GM19239 (cell line): ENCODE measurements around the gene MIOS.

ENCODE experiments used
- DNase-seq: peaks from one replicate; pipeline ENCODE4 v3.0.0; 2011; ENCODE audit warnings: low spot score; ENCODE audit not compliant: insufficient read length
- FAIRE-seq: peaks from 2 replicates; lab custom pipeline; 2011; peaks lifted over from hg19 to GRCh38; lab: Jason Lieb, UNC

The MIOS gene

DNA sequence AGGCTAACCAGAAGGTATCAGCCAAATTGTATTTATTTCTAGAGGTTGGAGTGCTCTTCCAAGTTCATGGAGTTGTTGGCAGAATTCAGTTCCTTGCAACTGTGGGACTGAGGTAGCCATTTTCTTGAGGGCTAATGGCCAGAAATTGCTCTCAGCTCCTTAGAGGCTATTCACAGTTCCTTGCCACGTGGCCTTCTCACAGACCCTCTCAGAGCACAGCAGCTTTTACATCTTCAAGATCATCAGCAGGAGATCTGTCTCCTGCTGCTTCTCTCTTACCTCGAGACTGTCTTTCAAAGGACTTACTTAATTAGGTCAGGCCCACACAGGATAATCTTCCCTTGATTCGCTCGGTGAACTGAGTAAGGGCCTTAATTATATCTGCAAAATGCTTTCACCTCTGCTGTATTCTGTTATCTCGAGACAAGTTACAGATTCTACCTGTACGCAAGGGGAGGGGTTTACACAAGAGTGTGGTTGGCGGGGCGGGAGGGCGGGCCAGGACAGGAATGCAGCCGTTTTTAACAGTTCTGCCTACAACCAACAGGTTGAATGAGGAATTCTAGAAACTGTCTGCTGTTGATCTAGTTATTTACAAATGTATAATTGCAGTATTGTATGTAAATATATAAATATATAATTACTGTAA is 15.0 kb downstream of the MIOS start:
- DNase-seq: no peak
- peak; percentile 44 for FAIRE-seq

DNA sequence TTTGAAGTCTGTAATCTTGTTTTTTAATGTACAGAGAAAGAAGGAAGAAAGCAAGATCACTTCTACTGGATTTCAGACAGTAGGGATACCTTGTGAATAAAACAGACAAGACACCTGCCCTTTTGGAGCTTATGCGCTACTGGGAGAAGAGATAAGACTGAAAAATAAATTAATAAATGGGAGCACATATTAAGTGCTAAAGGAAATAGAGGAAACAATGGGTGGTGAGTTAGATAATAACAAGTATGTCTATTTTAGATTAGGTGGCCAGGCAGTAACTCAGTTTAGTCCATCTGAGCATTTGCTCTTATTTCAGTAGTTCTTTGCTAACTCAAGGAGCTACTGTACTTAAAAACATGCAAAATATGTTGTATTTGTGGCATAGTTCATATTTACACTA is 15.9 kb downstream of the MIOS start:
- DNase-seq: no peak
- FAIRE-seq: no peak

DNA sequence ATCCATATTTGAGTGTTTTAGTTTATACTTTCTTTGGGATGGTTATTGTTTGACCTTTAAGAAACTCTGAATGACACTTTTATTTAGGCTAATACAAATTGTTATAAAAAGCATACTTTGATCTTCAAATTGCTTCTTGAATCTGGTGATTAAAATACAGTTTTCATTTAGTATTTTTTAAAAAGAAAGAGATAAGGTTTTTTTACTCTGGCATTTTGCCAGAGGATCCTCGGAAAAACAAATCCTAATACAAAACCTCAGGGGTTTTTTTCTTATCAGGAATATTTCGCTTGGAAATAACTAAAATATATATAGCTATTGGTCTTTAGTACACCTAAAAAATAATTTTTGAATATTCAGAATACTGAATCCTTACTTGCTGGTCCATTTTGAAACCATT is 17.0 kb downstream of the MIOS start:
- no peak for DNase-seq
- no peak for FAIRE-seq

DNA sequence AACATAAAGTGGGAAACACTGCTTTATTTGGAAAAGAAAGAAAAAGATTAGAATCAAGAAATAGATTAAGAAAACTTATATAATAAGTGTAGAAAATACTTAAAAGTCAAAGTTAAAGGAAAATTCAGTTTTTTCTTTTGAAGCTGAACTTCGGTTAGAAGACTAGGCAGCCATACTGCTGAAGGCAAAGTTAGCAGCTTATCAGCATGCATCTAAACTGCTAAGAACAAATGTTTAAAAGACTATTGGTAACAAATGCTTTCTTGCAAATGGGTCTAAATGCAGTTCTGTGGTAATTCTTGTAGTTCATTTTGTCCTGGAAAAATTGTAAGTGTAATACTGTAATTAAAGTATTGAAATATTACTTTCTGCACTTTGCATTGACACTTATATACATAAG is 18.0 kb downstream of the MIOS start:
- DNase-seq (no peak), FAIRE-seq (no peak)

DNA sequence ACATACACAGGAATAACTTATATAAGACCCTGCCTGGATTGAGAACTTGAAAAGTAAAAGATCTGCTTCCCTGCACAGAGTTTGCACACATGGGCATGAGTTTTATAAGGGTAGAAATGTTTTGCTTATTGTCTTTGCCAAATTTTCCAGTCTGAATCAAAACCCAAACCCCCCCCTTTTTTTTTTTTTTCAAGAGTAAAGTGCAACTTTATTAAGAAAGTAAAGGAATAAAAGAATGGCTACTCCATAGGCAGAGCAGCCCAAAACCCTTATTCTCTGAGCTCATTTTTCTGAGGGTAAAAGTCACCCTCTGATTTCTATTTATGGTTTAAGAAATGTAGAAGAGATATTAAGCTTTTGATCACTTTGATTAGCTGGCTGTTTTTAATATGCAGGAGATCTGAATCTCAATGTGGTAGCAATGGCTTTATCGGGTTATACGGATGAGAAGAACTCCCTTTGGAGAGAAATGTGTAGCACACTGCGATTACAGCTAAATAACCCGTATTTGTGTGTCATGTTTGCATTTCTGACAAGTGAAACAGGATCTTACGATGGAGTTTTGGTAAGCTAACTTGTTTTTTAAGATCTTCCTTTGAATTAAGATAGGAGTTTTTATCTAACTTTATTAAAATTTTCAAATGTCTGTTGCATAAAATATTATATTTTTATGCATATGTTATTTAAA is 18.7 kb downstream of the MIOS start:
- DNase-seq: no peak
- FAIRE-seq: no peak

DNA sequence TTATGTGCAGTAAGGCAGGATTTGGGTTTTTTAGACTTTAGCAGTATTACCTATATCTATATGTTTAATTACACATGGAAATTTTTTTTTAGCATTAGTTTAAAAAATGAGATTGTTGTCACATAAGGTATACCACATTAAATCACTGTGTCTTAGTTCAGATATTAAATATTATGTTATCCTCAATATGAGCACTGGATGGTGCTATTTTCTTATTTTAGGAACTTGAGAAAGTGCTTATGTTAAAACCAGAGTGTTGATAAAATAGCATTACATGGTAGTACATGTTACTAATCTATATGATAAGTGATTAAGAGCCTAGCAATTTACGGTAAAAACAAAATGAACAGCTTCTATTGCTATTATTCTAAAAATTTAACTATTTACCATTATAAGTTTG is 28.8 kb downstream of the MIOS start:
- FAIRE-seq (peak; percentile 65), DNase-seq (no peak)

DNA sequence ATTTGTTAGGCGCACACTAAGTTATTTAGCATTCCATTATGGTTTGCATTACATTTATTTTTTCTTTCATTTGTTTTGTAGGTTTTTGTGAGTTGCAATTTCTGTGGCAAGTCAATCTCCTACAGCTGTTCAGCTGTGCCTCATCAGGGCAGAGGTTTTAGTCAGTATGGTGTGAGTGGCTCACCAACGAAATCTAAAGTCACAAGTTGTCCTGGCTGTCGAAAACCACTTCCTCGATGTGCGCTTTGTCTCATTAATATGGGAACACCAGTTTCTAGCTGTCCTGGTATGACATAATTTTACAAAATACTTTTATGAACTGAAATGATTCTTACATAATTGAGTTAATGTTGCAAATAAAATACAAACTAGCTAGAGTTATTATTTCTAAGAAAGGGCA is 29.5 kb downstream of the MIOS start:
- FAIRE-seq (no peak), DNase-seq (no peak)

DNA sequence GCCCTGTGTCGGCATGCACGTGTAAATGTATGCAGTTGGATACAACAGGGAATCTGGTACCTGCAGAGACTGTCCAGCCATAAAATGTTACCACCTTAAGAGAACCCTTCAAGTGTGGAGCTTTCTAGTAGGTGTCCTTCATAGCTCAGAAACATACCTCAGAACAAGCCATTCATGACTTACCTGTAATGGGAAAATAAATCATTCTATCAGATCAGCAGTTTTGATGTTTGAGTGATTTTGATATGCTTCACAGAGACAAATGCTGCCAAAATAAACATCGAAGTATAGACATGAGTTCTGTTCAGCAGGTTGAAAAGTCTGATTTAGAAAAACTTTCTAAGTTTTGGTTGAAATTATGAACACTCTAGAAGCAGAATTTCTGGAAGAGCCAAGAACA is 40.3 kb downstream of the MIOS start:
- DNase-seq: no peak

DNA sequence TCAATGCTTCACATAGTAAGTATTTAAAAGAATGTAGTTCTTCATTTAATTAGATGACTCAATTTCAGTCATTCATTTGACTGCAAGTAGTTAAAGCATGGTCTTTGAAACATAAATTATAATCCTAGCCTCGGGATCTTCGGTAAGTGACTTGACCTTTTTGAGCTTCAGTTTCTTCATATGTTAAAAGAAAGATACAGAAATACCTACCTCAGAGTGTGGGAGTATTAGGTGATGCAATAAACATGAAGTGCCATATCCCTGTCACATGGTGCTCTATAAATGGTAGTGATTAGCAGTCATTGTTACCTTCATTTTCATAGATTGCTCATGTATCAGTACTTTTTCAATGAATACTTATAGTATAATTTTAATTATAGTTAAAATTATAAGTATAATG is 42.6 kb downstream of the MIOS start:
- no peak for FAIRE-seq
- DNase-seq: no peak

More for the DNA sequence above, 40.3 kb downstream of the MIOS start:
- FAIRE-seq: no peak

DNA sequence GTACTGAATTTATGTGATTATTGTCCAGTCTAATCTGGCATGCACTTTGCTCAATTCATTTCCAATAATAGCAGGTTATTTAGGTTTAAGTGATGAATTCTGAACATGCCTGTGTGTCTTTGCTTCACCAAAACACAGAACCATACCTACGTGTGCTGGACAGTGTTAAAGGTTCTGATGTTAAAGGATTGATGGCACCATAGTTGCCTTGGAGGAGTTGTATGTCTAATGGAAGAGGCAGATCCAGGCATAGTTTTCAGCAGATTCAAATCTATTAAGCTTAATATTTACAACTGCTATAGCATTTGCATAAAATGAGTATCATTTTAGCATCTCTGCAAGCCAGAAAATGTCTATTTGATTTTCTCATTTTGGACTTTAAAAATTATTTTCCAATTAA is 45.8 kb downstream of the MIOS start:
- DNase-seq: no peak
- no peak for FAIRE-seq

DNA sequence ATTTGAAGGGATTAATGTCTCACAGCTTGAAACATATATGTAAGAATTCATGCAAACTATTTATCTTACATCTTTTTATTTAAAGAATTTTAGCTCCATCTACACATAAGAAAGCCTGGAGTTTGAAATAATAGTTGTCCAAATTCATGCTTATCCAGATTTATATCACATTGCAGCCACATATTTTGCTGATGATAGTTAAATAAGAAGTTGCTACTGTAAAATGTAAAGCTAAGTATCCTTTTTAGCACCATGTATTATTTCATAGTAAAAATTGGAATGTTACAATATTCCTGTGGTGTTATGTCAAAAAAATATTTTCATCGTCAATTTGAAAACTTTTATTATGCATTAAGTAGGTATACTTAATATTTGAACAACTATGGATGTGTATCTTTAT is 46.5 kb downstream of the MIOS start:
- FAIRE-seq: no peak

DNA sequence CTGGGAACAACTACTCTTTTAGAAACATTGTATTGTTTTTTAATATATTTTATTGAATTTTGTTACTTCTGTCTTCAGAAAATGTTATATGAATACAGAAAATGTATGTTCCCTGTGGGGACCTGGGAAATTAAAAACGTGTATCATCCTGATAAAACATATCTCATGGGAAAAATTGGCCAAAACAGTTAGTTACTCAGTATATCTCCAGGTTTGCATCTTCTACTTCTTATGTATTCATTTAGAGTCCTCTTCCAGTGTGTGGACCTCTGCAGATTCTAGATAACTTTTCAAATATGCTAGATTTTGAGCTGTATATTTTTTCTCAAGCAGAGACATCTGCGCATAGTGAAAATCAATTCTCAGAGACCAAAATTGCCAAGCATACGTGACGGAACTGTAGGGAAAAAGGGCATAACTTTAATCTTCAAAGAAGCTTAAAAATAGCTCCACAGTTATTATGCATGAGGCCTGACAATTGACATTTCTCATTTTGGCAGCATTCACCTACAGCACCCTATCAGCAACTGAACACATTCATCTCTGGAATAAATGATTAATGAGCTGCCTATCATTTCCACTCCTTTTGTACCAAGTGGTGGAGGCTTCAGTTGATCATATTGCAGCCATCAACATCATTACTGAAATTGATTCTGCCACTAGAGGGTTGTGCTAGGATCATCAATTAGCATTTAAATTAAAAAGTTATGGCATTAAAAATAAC is 47.5 kb downstream of the MIOS start:
- FAIRE-seq (no peak), DNase-seq (no peak)

More for the DNA sequence above, 46.5 kb downstream of the MIOS start:
- DNase-seq: no peak

DNA sequence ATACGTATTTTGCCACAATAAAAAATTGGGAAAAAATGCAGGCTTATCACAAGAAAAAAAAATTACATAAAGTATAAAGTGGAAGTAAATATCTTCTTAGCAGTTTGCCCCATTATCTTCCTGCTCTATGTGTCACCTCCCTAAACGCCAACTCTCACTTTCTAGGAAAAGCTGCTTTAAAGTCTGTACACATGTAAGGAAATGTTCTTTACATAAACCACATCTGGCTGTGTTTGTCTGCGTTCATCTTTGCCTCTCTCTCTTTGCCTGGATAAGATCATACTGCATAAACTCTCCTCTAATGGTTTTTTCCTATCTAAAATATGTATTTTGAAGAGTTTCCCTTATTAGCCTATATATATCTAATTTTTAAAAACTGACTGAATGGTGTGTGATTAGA is 50.9 kb downstream of the MIOS start:
- no peak for DNase-seq

DNA sequence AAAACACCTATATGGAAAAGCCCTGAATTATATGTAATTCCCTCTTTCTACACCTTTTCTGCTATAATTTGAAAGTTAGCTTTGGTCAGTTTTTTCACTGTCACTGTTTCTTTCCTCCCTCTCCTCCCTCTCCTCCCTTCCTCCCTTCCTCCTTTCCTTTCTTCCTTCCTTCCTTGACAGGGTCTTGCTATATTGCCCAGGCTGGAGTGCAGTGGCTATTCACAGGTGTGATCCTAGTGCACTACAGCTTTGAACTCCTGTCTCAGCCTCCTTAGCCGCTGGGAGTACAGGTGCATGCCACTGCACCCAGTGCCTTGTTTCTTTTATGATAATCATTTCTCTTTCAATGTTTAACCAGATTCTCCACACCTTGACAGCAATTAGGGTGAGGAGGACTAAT is 51.7 kb downstream of the MIOS start:
- FAIRE-seq (no peak), DNase-seq (no peak)

More for the DNA sequence above, 50.9 kb downstream of the MIOS start:
- peak; percentile 56 for FAIRE-seq

DNA sequence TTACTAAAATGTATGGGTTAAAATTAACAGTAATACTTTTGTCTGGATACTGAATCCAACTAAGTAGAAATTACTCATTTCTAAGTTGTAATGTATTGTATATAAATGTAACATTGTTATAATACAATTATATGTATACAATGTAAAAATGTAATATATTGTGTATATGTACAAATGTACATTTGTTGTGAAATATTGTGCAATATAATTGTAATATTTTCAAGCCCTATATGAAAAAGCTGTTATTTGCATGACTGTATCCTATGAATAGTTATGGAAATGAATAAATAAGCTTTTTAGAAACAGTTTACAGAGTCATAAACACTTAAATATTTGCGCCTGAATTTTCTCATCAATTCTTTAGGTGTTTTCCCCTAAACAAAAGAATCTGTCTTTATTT is 53.6 kb downstream of the MIOS start:
- FAIRE-seq (no peak), DNase-seq (no peak)

DNA sequence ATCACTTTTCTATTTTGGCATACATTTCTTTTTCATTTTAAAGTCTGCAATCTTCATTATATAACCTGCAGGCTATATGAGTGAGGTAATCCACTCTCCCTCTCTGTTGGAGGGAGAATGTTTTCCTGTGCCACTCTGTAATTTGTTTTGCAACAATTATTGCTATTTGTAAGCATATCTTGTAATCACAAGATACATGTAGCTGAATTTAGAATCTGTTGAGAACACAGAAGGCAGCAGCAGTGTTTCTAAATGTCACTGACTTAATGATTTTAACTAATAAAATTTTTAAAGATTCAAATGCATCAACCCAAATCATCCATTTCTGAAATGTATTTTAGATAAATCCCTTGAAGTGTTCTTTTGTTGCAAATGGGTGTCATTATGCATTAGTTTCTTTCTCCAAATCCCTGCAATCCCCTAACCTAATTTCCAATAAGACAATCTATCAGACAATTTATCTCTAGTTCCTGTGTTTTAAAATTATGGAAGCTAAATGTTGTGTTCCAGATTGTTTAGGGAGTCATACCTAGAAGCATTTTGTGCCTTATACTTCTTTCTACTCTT is 54.0 kb downstream of the MIOS start:
- DNase-seq (no peak), FAIRE-seq (no peak)

DNA sequence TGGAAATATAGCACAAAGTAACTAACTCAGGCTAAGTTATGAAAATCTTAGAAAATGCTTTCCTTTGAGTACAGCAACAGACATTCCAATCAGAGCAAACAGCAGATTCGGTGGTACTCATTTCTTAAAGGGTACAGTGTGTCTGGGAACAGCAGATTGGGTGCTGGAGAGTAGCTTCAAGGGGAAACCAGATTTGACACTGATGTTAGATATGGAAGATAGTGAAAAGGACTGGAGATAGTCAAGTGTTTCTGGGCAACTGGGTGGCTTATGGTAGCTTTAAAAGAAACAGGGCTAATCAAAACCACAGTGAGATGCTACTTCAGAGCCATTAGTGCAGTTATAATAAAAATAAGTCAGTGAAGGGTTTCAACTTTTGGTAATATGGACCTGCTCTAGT is 61.8 kb downstream of the MIOS start:
- FAIRE-seq (no peak), DNase-seq (no peak)

DNA sequence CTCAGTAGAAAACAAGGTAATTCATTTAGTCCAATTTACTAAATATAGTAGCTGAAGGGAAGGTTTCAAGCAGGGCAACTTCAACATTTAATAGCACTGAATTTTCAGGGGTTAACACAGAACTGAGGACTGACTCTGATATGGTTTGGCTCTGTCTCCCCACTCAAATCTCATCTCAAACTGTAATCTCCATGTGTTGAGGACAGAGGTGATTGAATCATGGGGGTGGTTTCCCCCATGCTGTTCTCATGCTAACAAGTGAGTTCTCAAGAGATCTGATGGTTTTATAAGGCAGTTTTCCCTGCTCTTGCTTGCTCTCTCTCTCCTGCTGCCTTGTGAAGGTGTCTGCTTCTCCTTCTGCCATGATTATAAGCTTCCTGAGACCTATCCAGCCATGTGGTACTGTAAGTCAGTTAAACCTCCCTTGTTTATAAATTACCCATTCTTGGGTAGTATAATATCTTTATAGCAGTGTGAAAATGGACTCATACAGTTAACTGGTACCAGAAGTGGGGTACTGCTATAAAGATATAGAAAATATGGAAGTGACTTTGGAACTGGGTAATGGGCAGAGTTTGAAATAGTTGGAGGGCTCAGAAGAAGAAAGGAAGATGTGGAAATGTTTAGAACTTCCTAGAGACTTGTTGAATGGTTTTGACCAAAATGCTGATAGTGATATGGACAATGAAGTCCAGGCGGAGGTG is 64.1 kb downstream of the MIOS start:
- no peak for FAIRE-seq
- DNase-seq: no peak

DNA sequence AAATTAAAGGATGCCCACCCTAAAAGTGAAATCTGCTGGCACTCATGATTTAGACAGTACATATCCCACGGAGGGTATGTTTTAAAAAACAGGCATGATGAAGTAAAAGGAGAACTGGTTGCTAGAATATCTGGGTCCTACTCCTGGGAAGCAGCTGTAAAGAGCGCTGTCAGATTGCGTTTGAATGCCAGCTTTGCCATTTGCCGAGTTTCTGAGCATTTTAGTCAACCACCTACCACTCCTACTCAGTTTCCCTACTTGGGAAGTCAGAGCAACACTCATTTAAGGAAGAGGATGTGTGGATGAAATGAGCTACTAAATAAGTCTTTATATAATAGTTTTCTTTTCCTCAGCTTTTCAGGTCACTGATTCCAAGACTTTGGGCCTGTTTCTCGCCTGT is 72.7 kb downstream of the MIOS start:
- FAIRE-seq: no peak
- DNase-seq: no peak

DNA sequence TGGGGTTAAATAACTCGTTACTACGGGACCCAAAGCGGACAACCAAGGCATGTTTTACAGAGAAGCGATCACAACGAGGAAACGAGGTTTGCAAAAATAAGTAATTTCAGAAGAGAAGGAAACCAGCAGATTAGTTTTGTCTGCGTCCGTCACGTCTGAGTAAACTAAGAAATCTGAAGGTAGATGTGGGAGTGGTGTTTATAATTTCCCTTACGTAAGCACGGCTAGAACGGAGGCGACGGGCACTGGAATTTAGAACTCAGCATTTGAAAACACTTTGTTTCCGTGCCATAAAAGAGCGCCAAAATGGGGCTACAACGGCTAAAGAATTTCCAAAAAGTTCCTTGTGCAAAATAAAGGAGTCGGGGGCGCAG is 73.2 kb downstream of the MIOS start:
- no peak for DNase-seq
- FAIRE-seq: no peak
